ENCODE measurements around the gene IL4R. TPM values are rescaled to one million over a fixed set of nuclear protein-coding genes. Genes with fewer than 3 reads are reported as not detected.
"Not testable (repeated sequence)": the region's sequence is repeated elsewhere in the genome, so short reads cannot be mapped to it uniquely, and the experiment has no call there.

Gene IL4R
- total RNA-seq, 1 experiment from 2014 or later: 29.6 TPM

GRCh38 chr16:27287887-27288286 is 25.9 kb upstream of the IL4R start (continued):
- TF ChIP-seq, protein P1, sequence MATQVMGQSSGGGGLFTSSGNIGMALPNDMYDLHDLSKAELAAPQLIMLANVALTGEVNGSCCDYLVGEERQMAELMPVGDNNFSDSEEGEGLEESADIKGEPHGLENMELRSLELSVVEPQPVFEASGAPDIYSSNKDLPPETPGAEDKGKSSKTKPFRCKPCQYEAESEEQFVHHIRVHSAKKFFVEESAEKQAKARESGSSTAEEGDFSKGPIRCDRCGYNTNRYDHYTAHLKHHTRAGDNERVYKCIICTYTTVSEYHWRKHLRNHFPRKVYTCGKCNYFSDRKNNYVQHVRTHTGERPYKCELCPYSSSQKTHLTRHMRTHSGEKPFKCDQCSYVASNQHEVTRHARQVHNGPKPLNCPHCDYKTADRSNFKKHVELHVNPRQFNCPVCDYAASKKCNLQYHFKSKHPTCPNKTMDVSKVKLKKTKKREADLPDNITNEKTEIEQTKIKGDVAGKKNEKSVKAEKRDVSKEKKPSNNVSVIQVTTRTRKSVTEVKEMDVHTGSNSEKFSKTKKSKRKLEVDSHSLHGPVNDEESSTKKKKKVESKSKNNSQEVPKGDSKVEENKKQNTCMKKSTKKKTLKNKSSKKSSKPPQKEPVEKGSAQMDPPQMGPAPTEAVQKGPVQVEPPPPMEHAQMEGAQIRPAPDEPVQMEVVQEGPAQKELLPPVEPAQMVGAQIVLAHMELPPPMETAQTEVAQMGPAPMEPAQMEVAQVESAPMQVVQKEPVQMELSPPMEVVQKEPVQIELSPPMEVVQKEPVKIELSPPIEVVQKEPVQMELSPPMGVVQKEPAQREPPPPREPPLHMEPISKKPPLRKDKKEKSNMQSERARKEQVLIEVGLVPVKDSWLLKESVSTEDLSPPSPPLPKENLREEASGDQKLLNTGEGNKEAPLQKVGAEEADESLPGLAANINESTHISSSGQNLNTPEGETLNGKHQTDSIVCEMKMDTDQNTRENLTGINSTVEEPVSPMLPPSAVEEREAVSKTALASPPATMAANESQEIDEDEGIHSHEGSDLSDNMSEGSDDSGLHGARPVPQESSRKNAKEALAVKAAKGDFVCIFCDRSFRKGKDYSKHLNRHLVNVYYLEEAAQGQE (IDR thresholded peaks at IDR 0.05; ENCODE audit: low read depth): no peak

DNA sequence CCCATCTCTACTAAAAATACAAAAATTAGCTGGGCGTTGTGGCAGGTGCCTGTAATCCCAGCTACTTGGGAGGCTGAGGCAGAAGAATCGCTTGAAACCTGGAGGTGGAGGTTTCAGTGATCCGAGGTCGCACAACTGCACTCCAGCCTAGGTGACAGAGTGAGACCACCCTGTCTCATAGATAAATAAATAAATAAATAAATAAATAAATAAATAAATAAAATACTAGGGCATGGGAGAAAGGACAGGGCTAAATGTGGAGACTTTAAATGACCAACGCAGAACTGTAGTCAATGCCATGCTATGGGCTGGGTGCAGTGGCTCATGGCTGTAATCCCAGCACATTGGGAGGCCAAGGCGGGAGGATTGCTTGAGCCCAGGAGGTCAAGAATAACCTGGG is 25.5 kb upstream of the IL4R start:
- peaks cover 9 to 18% of the 10 kb centered on the region in 2 experiments; a peak in 3 of 4 replicates for H3K4me1 ChIP-seq (ENCODE audit: control insufficient read depth in 1 of 2, insufficient read depth in 2 of 2, low read length in 2 of 2)
- H4K20me1 ChIP-seq (ENCODE audit: insufficient read depth); H3K4me2 ChIP-seq (ENCODE audit: low read length); POLR2A ChIA-PET; H3K9me3 ChIP-seq (ENCODE audit: control insufficient read depth in 1 of 2, insufficient read depth in 1 of 2, low read depth in 1 of 2, low read length in 2 of 2); CTCF ChIA-PET; H3K27me3 ChIP-seq (ENCODE audit: insufficient read depth, low read length); H3K36me3 ChIP-seq (ENCODE audit: control insufficient read depth in 1 of 2, insufficient read depth in 2 of 2, low read length in 2 of 2); H3K4me3 ChIP-seq (replicated peaks in 1 of 2; ENCODE audit: low read depth in 1 of 2, low read length in 2 of 2); RAD21 ChIA-PET (ENCODE audit: low non-redundant PET in 1 of 2, low total read pairs in 2 of 2, uncharacterized antibody in 2 of 2, unreplicated experiment in 2 of 2); BruUV-seq (replicated peaks); ATAC-seq; H3K79me2 ChIP-seq (ENCODE audit: insufficient read depth, low read length); H3K9me2 ChIP-seq (ENCODE audit: insufficient read depth); H3K9ac ChIP-seq (ENCODE audit: low read length); H2AFZ ChIP-seq (ENCODE audit: low read depth, low read length, poor library complexity, severe bottlenecking); DNase-seq (ENCODE audit: low read depth, low spot score); intact Hi-C loops (cut with micrococcal nuclease); H3K27ac ChIP-seq (ENCODE audit: low read depth, low read length): not testable (repeated sequence)

DNA sequence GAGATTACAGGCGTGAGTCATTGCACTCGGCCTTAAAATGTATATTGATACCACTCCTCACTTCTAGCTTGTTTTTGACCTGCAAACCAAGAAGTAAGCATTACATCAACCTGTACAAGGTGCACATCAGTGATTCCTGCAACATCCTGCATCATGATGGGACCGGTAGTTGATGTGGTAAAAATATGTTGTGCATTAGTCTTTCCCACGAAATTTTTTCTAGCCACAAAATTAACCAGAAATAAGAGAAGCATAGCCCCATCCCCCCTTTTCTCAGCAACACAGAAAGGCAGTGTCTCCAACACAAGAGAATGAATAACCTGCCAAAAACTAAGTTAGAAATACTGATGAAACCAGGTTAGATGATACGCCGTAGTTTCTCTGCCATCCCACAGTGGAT is 24.1 kb upstream of the IL4R start:
- Histone ChIP-seq H4K20me1 (ENCODE audit: insufficient read depth) (no peaks in the 10 kb centered on the region), H3K79me2 (ENCODE audit: insufficient read depth, low read length) (no peaks in the 10 kb centered on the region), H3K4me3 (replicated peaks in 1 of 2; ENCODE audit: low read depth in 1 of 2, low read length in 2 of 2) (no peak overlapping the region), H3K9me2 (ENCODE audit: insufficient read depth) (no peaks in the 10 kb centered on the region), H3K4me2 (ENCODE audit: low read length) (no peak overlapping the region), H3K36me3 (ENCODE audit: control insufficient read depth in 1 of 2, insufficient read depth in 2 of 2, low read length in 2 of 2) (no peaks in the 10 kb centered on the region), H3K9me3 (ENCODE audit: control insufficient read depth in 1 of 2, insufficient read depth in 1 of 2, low read depth in 1 of 2, low read length in 2 of 2) (no peaks in the 10 kb centered on the region), H2AFZ (ENCODE audit: low read depth, low read length, poor library complexity, severe bottlenecking) (no peak overlapping the region), H3K27me3 (ENCODE audit: insufficient read depth, low read length) (no peaks in the 10 kb centered on the region), H3K27ac (ENCODE audit: low read depth, low read length) (no peak overlapping the region), H3K9ac (ENCODE audit: low read length) (no peak overlapping the region), H3K4me1 (ENCODE audit: control insufficient read depth in 1 of 2, insufficient read depth in 2 of 2, low read length in 2 of 2) (peaks cover 9 to 18% of the 10 kb centered on the region in 2 experiments; a peak in 3 of 4 replicates)
- DNase-seq (ENCODE audit: low read depth, low spot score) (no peak), ATAC-seq (no peak)
- RAD21 ChIA-PET (ENCODE audit: low non-redundant PET in 1 of 2, low total read pairs in 2 of 2, uncharacterized antibody in 2 of 2, unreplicated experiment in 2 of 2): no interaction called here
- intact Hi-C loops (cut with micrococcal nuclease): no loop called here
- BruUV-seq (replicated peaks): no TSS peak
- CTCF ChIA-PET: no interaction called here
- TF ChIP-seq EZH2 (IDR thresholded peaks at IDR 0.05) (no peak), EZH2phosphoT487 (IDR thresholded peaks at IDR 0.05; ENCODE audit: borderline replicate concordance) (no peak), CBX3 (IDR thresholded peaks at IDR 0.05; ENCODE audit: low read depth) (no peak), TCF7L2 (IDR thresholded peaks at IDR 0.05; ENCODE audit: borderline replicate concordance, extremely low read depth, insufficient read depth, insufficient read length) (no peak), SRF (IDR thresholded peaks at IDR 0.05; ENCODE audit: low read depth) (no peak), ZNF274 (IDR thresholded peaks at IDR 0.05; ENCODE audit: low read depth, low read length) (no peak), SP1 (IDR thresholded peaks at IDR 0.05; ENCODE audit: low read depth) (no peak), RAD21 (IDR thresholded peaks at IDR 0.05; ENCODE audit: low read depth) (no peak), EGR1 (IDR thresholded peaks at IDR 0.05; ENCODE audit: low read depth) (no peak), JUND (IDR thresholded peaks at IDR 0.05) (no peak)
- TF ChIP-seq, protein P2, sequence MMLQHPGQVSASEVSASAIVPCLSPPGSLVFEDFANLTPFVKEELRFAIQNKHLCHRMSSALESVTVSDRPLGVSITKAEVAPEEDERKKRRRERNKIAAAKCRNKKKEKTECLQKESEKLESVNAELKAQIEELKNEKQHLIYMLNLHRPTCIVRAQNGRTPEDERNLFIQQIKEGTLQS (IDR thresholded peaks at IDR 0.05): no peak
- TF ChIP-seq, protein P1 (IDR thresholded peaks at IDR 0.05; ENCODE audit: low read depth): no peak
- POLR2A ChIA-PET: no interaction called here
